ENCODE measurements around the gene USP15.

Gene USP15

GRCh38 chr12:62259993-62260732 lies at the start of gene USP15:
Gene USP15 (plus strand): TSS chr12:62260404. CDS start chr12:62260415, 11 bp downstream.
- CTCF ChIA-PET: interaction anchor here (0.6 to 1.8 kb wide), 6 partner anchors 9 to 535 kb away, joined by 3 to 9 read pairs (median 3); no protein-coding TSS in a partner anchor
- POLR2A ChIA-PET: interaction anchor here (1.0 to 1.4 kb wide), 2 partner anchors 9 to 343 kb away, joined by 3 read pairs; no protein-coding TSS in a partner anchor
- peak; percentile 60 for TF ChIP-seq CTCF (IDR thresholded peaks at IDR 0.05; ENCODE audit: control extremely low read depth, extremely low read depth, low read depth, missing control alignments)
- DNase-seq (ENCODE audit: extremely low spot score): peak; percentile 90

GRCh38 chr12:62210422-62210821 lies 49.8 kb upstream of the USP15 start:
- POLR2A ChIA-PET: no interaction called here
- TF ChIP-seq CTCF (IDR thresholded peaks at IDR 0.05; ENCODE audit: control extremely low read depth, extremely low read depth, low read depth, missing control alignments): peak; percentile 81
- CTCF ChIA-PET: interaction anchor here (0.6 to 2.6 kb wide), 18 partner anchors 8 to 724 kb away, joined by 3 to 24 read pairs (median 4); a partner anchor contains a TSS
- DNase-seq (ENCODE audit: extremely low spot score): peak; percentile 35

DNA sequence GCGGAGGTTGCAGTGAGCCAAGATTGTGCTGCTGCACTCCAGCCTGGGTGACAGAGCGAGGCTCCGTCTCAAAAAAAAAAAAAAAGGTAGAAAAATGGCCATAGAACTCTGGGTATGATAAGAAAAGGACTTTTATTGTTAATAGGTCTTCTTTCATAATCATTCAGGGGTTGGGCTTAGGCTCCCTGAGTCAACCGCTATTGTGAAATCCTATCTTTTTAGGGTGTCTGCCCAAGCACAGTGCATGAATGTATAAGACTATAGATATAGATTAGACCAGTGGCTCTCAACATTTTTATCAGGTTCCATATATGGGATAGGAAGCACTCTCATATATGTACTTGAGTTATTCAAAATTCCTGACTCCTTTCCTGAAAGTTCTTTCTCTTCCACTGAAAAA lies 48.7 kb upstream of the USP15 start:
- no peak for TF ChIP-seq CTCF (IDR thresholded peaks at IDR 0.05; ENCODE audit: control extremely low read depth, extremely low read depth, low read depth, missing control alignments)
- ChIA-PET CTCF (interaction anchor here (1.6 to 2.6 kb wide), 5 partner anchors 11 to 40 kb away, joined by 4 to 24 read pairs (median 7); no protein-coding TSS in a partner anchor), POLR2A (no interaction called here)
- no peak for DNase-seq (ENCODE audit: extremely low spot score)

GRCh38 chr12:62214846-62215245 lies 45.4 kb upstream of the USP15 start:
- ChIA-PET POLR2A (no interaction called here), CTCF (no interaction called here)
- TF ChIP-seq CTCF (IDR thresholded peaks at IDR 0.05; ENCODE audit: control extremely low read depth, extremely low read depth, low read depth, missing control alignments): no peak
- no peak for DNase-seq (ENCODE audit: extremely low spot score)

DNA sequence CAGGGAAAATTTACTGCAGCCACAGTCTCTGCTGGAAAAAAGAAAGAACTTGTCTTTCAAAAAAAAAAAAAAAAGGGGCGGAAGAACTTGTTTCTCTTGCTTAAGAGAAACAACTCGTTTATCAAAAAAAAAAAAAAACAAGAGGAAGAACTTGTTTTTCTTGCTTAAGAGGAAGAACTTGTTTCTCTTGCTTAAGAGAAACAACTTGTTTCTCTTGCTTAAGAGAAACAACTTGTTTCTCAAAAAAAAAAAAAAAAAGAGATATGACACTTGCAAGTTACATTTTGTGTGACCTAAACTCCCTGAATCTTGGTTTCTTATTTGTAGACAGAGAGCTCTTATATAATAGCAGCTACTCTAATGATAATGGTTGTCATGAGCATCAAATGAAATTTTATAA lies 44.7 kb upstream of the USP15 start:
- DNase-seq (ENCODE audit: extremely low spot score): no peak
- no peak for TF ChIP-seq CTCF (IDR thresholded peaks at IDR 0.05; ENCODE audit: control extremely low read depth, extremely low read depth, low read depth, missing control alignments)
- ChIA-PET CTCF (no interaction called here), POLR2A (no interaction called here)

GRCh38 chr12:62217466-62218194 lies 42.6 kb upstream of the USP15 start:
- ChIA-PET POLR2A (no interaction called here), CTCF (interaction anchor here (1.0 to 1.6 kb wide), 3 partner anchors 8 to 14 kb away, joined by 4 to 6 read pairs (median 6); no protein-coding TSS in a partner anchor)

More at GRCh38 chr12:62217466-62218194, 42.6 kb upstream of the USP15 start:
- TF ChIP-seq CTCF (IDR thresholded peaks at IDR 0.05; ENCODE audit: control extremely low read depth, extremely low read depth, low read depth, missing control alignments): no peak
- DNase-seq (ENCODE audit: extremely low spot score): no peak
